H1 (cell line): ENCODE results near the gene ESPNL. TPM values are rescaled to one million over a fixed set of nuclear protein-coding genes. Genes with fewer than 3 reads are reported as not detected.

Experiments
- CTCF ChIA-PET: fragments of 300-600 bp; sonication (Branson Sonifier 250); formaldehyde crosslinking; loops from one replicate; lab custom pipeline; 2021; ENCODE audit not compliant: partially characterized antibody; lab: Charles Lee
- POLR2A ChIA-PET: fragments of 300-600 bp; sonication (Branson Sonifier 250); formaldehyde crosslinking; loops from one replicate; lab custom pipeline; 2021; ENCODE audit warnings: inconsistent platforms; ENCODE audit not compliant: partially characterized antibody; lab: Charles Lee
- DNase-seq, 2 experiments: peaks; one replicate each; pipeline versions ENCODE4 v3.0.0 to v3.0.0-alpha.2; 2010 to 2022; ENCODE audit warnings: low spot score in 2 of 2, low read depth in 1 of 2, mixed read lengths in 1 of 2
- FAIRE-seq: peaks from 2 replicates; lab custom pipeline; 2011; peaks lifted over from hg19 to GRCh38; lab: Jason Lieb, UNC
- H2AFZ ChIP-seq: 2 replicates; pipeline ENCODE4 v1.8.1; 2012; ENCODE audit warnings: low read length, inconsistent platforms
- H2AK5ac ChIP-seq: 2 replicates; pipeline ENCODE4 v1.6.1; 2013; ENCODE audit warnings: low read depth, low read length
- H2BK120ac ChIP-seq: replicated peaks from 2 replicates; pipeline ENCODE3; 2013; ENCODE audit warnings: low read depth, low read length, inconsistent platforms
- H2BK12ac ChIP-seq: 2 replicates; pipeline ENCODE4 v1.6.1; 2013; ENCODE audit warnings: low read depth, low read length
- H2BK15ac ChIP-seq: 2 replicates; pipeline ENCODE4 v1.6.1; 2013; ENCODE audit warnings: low read length
- H2BK20ac ChIP-seq: 2 replicates; pipeline ENCODE4 v1.6.1; 2013; ENCODE audit warnings: low read length
- H2BK5ac ChIP-seq: 2 replicates; pipeline ENCODE4 v1.6.1; 2013; ENCODE audit warnings: low read depth, low read length
- H3K14ac ChIP-seq: 2 replicates; pipeline ENCODE4 v1.6.1; 2013; ENCODE audit warnings: inconsistent platforms; ENCODE audit not compliant: insufficient read length
- H3K18ac ChIP-seq: 2 replicates; pipeline ENCODE4 v1.6.1; 2013; ENCODE audit warnings: low read length; ENCODE audit errors: extremely low read depth
- H3K23ac ChIP-seq: 2 replicates; pipeline ENCODE4 v1.6.1; 2013; ENCODE audit warnings: inconsistent platforms; ENCODE audit not compliant: insufficient read length
- H3K23me2 ChIP-seq: 2 replicates; pipeline ENCODE4 v1.6.1; 2013; ENCODE audit warnings: low read depth, low read length
- H3K27ac ChIP-seq: 2 replicates; pipeline ENCODE4 v1.6.1; 2011; ENCODE audit warnings: low read depth, low read length, inconsistent platforms
- H3K27me3 ChIP-seq, 4 experiments: replicated peaks in 1 of 4; 1 replicate in 1 of 4; 2 replicates in 3 of 4; pipeline versions ENCODE4 v1.6.1 to v1.8.1; 2011 to 2013; ENCODE audit warnings: low read length in 3 of 4, mild to moderate bottlenecking in 3 of 4, inconsistent platforms in 2 of 4, mixed read lengths in 2 of 4, moderate library complexity in 1 of 4; ENCODE audit not compliant: control insufficient read depth in 3 of 4, insufficient read depth in 3 of 4; ENCODE audit errors: extremely low read depth in 1 of 4
- H3K36me3 ChIP-seq, 4 experiments: 2 replicates each; pipeline versions ENCODE4 v1.6.1 to v1.8.1; 2011 to 2013; ENCODE audit warnings: mild to moderate bottlenecking in 4 of 4, low read length in 3 of 4, moderate library complexity in 2 of 4, control low read depth in 1 of 4, inconsistent platforms in 1 of 4; ENCODE audit not compliant: insufficient read depth in 4 of 4, control insufficient read depth in 2 of 4
- H3K4ac ChIP-seq: replicated peaks from 2 replicates; pipeline ENCODE3; 2013; ENCODE audit warnings: low read length, low read depth, mixed read lengths, inconsistent platforms; ENCODE audit not compliant: insufficient read length
- H3K4me1 ChIP-seq, 4 experiments: replicated peaks in 1 of 4; 1 replicate in 1 of 4; 2 replicates in 3 of 4; pipeline versions ENCODE4 v1.6.1 to v1.8.1; 2011 to 2013; ENCODE audit warnings: low read length in 3 of 4, inconsistent platforms in 2 of 4, mixed read lengths in 1 of 4; ENCODE audit not compliant: insufficient read depth in 4 of 4, control insufficient read depth in 3 of 4
- H3K4me2 ChIP-seq, 2 experiments: 2 replicates each; pipeline versions ENCODE4 v1.6.1 to v1.8.1; 2011 to 2013; ENCODE audit warnings: low read depth in 2 of 2, low read length in 2 of 2, control low read depth in 1 of 2, inconsistent platforms in 1 of 2, mild to moderate bottlenecking in 1 of 2; ENCODE audit not compliant: insufficient read depth in 1 of 2
- H3K4me3 ChIP-seq, 4 experiments: fragments of 200-600, 300-600 bp in 1 of 4; sonication (generic), shearing (Covaris generic), sonication (Bioruptor Twin) in 1 of 4; 2 replicates each; pipeline versions ENCODE4 v1.5.1 to v1.8.1; 2011 to 2016; ENCODE audit warnings: low read length in 4 of 4, low read depth in 3 of 4, control low read depth in 2 of 4, inconsistent platforms in 2 of 4, mild to moderate bottlenecking in 2 of 4, mixed read lengths in 1 of 4, moderate library complexity in 1 of 4; ENCODE audit not compliant: insufficient read depth in 2 of 4; ENCODE audit errors: extremely low read depth in 1 of 4
- H3K56ac ChIP-seq: replicated peaks from 2 replicates; pipeline ENCODE3; 2013; ENCODE audit warnings: low read depth, mild to moderate bottlenecking, mixed read lengths, low read length, inconsistent platforms; ENCODE audit not compliant: insufficient read length
- H3K79me1 ChIP-seq: 2 replicates; pipeline ENCODE4 v1.6.1; 2013; ENCODE audit warnings: low read depth, low read length, control low read depth
- H3K79me2 ChIP-seq, 2 experiments: 2 replicates each; pipeline versions ENCODE4 v1.6.1 to v1.8.1; 2012 to 2013; ENCODE audit warnings: low read length in 2 of 2, mild to moderate bottlenecking in 2 of 2, inconsistent platforms in 1 of 2; ENCODE audit not compliant: insufficient read depth in 2 of 2, control insufficient read depth in 1 of 2
- H3K9ac ChIP-seq, 4 experiments: replicated peaks in 1 of 4; 1 replicate in 1 of 4; 2 replicates in 3 of 4; pipeline versions ENCODE4 v1.6.1 to v1.8.1; 2011 to 2013; ENCODE audit warnings: low read depth in 3 of 4, low read length in 3 of 4, control low read depth in 2 of 4, mild to moderate bottlenecking in 2 of 4, moderate library complexity in 2 of 4, inconsistent platforms in 1 of 4; ENCODE audit errors: extremely low read depth in 1 of 4
- H3K9me3 ChIP-seq, 2 experiments: 2 replicates each; pipeline versions ENCODE4 v1.6.1 to v1.8.1; 2012 to 2013; ENCODE audit warnings: mild to moderate bottlenecking in 2 of 2, moderate library complexity in 2 of 2, control low read depth in 1 of 2, inconsistent platforms in 1 of 2, low read depth in 1 of 2, low read length in 1 of 2, mixed read lengths in 1 of 2; ENCODE audit not compliant: insufficient read depth in 2 of 2
- H4K20me1 ChIP-seq, 2 experiments: replicated peaks in 1 of 2; 2 replicates each; pipeline versions ENCODE3 to v1.8.1; 2011 to 2013; ENCODE audit warnings: inconsistent platforms in 2 of 2, low read length in 2 of 2, mild to moderate bottlenecking in 1 of 2; ENCODE audit not compliant: insufficient read depth in 2 of 2, control insufficient read depth in 1 of 2
- H4K5ac ChIP-seq: 2 replicates; pipeline ENCODE4 v1.6.1; 2013; ENCODE audit warnings: low read length, low read depth, mixed read lengths, inconsistent platforms; ENCODE audit not compliant: insufficient read length
- H4K8ac ChIP-seq: 2 replicates; pipeline ENCODE4 v1.8.0; 2013; ENCODE audit warnings: mild to moderate bottlenecking, moderate library complexity, low read length, inconsistent platforms; ENCODE audit not compliant: insufficient read depth; ENCODE audit errors: extremely low read depth
- H4K91ac ChIP-seq: replicated peaks from 2 replicates; pipeline ENCODE3; 2013; ENCODE audit warnings: low read length, mixed read lengths, inconsistent platforms; ENCODE audit not compliant: insufficient read length
- CHD2 ChIP-seq: IDR thresholded peaks from 2 replicates; pipeline ENCODE4 v1.6.1; 2012; ENCODE audit warnings: low read length, improper control_type of control experiment
- CTBP2 ChIP-seq: IDR thresholded peaks from 2 replicates; pipeline ENCODE4 v1.7.0; 2011; ENCODE audit warnings: borderline replicate concordance, mild to moderate bottlenecking, moderate library complexity, mixed read lengths, low read length; ENCODE audit not compliant: insufficient read depth, insufficient read length
- EZH2 ChIP-seq: fragments of 200-600 bp; sonication (generic); IDR thresholded peaks from 2 replicates; pipeline ENCODE4 v1.7.1; 2012; ENCODE audit warnings: low read depth, mild to moderate bottlenecking, moderate library complexity, low read length, inconsistent platforms; ENCODE audit not compliant: severe bottlenecking
- HDAC2 ChIP-seq, 2 experiments: fragments of 300-600 bp in 1 of 2; sonication (generic) in 1 of 2; IDR thresholded peaks; 2 replicates each; pipeline ENCODE4 v1.6.1; 2011 to 2012; ENCODE audit warnings: low read depth in 2 of 2, low read length in 2 of 2, mild to moderate bottlenecking in 2 of 2, moderate library complexity in 2 of 2, borderline replicate concordance in 1 of 2, inconsistent platforms in 1 of 2
- JUN ChIP-seq: IDR thresholded peaks from 2 replicates; pipeline ENCODE4 v1.6.1; 2011; ENCODE audit warnings: low read depth, mild to moderate bottlenecking, improper control_type of control experiment, low read length
- JUND ChIP-seq: IDR thresholded peaks from 2 replicates; pipeline ENCODE4 v1.6.1; 2011; ENCODE audit warnings: mild to moderate bottlenecking, improper control_type of control experiment, low read length
- KDM4A ChIP-seq: IDR thresholded peaks from one replicate; pipeline ENCODE4 v1.7.1; 2012; ENCODE audit warnings: low read depth, mild to moderate bottlenecking, moderate library complexity, low read length, inconsistent platforms; ENCODE audit not compliant: severe bottlenecking
- KDM5A ChIP-seq: fragments of 200-600 bp; IDR thresholded peaks from 2 replicates; pipeline ENCODE4 v1.7.1; 2012; ENCODE audit warnings: mild to moderate bottlenecking, low read length, inconsistent platforms, mixed read lengths
- SIN3A ChIP-seq, 2 experiments: IDR thresholded peaks in 1 of 2; conservative IDR thresholded peaks in 1 of 2; 2 replicates each; pipeline ENCODE4 v1.6.1; 2011 to 2012; ENCODE audit warnings: low read length in 2 of 2, improper control_type of control experiment in 1 of 2, low read depth in 1 of 2, mild to moderate bottlenecking in 1 of 2
- SP1 ChIP-seq: IDR thresholded peaks from 2 replicates; pipeline ENCODE4 v1.6.1; 2011; ENCODE audit warnings: low read depth, low read length
- TBP ChIP-seq: IDR thresholded peaks from 2 replicates; pipeline ENCODE4 v1.6.1; 2011; ENCODE audit warnings: low read depth, low read length, improper control_type of control experiment
- WGBS, 2 experiments: shearing (Covaris generic) in 1 of 2; methylation state at CpG; one replicate each; pipeline versions ENCODE4 v1.1.6 to v1.1.7; 2013 to 2015; ENCODE audit warnings: low lambda C conversion rate in 2 of 2, mixed read lengths in 2 of 2, inconsistent platforms in 1 of 2, low coverage in 1 of 2, missing lambda C conversion rate in 1 of 2; ENCODE audit not compliant: insufficient replicate concordance in 2 of 2, insufficient coverage in 1 of 2, insufficient read length in 1 of 2; ENCODE audit errors: extremely low coverage in 1 of 2, missing lambda C conversion rate in 1 of 2; 5-methylcytosine and 5-hydroxymethylcytosine counted together
- polyA plus RNA-seq, 7 experiments: library from polyadenylated mRNA; depleted of rRNA in 3 of 7; stranded (reverse) in 5 of 7; unstranded in 2 of 7; fragments of >200 nt in 5 of 7; fragments of 200-250 nt in 2 of 7; gene quantifications; 1 replicate in 5 of 7; 2 replicates in 1 of 7; 4 replicates in 1 of 7; pipeline versions ENCODE4 v1.2.1 to v1.2.3, GENCODE V29; 2011 to 2013; ENCODE audit warnings: missing spikeins in 2 of 7, mixed read lengths in 2 of 7
- total RNA-seq: library from RNA; stranded (reverse); fragmentation: NEBNext Ultra II Directional; extraction: Animal tissue kit (Norgen Biotek cat#: 25700); gene quantifications from 2 replicates; pipeline ENCODE4 v1.2.1, GENCODE V29; 2021
- TF ChIP-seq, protein P1 (sequence below): IDR thresholded peaks from 2 replicates; pipeline ENCODE4 v1.6.1; 2011; ENCODE audit warnings: low read length, improper control_type of control experiment

The ESPNL gene
- total and polyA plus RNA-seq, 2 of the 8 experiments (the other 6 are each of a cell fraction or from before 2014, with no cell fraction given): 0.68 to 1.3 TPM

DNA sequence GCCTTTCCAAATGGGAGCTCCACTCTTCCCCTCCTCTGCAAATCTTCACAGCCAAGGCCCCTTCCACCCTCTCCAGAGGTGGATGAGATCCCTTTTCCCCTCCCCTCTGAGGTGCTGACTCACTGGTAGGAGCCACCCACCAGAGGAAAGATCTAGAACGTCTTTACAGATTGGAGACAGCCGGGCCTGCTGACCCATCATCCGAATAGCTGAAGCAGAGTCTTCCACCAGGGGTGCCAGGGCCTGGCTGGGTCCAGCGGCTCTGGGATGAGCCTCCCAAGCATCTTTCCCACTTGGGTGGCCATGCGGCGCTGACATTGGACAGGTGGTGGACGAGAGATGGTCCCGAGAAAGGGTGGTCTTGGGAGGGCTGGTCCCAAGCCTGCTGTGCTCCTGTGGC lies 67.6 kb downstream of the ESPNL start:
- Histone ChIP-seq H3K27ac (no peak overlapping the region), H4K91ac (no peak overlapping the region), H3K9me3 (no peaks in the 10 kb centered on the region), H4K8ac (peak overlapping the region; percentile 73; the same call in 1 of the 2 replicates), H3K56ac (no peak overlapping the region), H4K20me1 (peaks cover 6 to 11% of the 10 kb centered on the region in 2 experiments), H3K4me3 (no peak overlapping the region), H2BK12ac (no peak overlapping the region), H2AK5ac (no peak overlapping the region), H3K27me3 (peaks cover 11 to 23% (median 20%) of the 10 kb centered on the region in 4 experiments), H3K4ac (no peak overlapping the region), H3K23ac (no peak overlapping the region), H3K23me2 (peaks cover 4% of the 10 kb centered on the region; the same call in 1 of the 2 replicates), H3K36me3 (peaks cover 2 to 17% (median 5%) of the 10 kb centered on the region in 4 experiments; a peak in 4 of 8 replicates), H2BK20ac (no peak overlapping the region), H3K4me1 (no peaks in the 10 kb centered on the region; a peak in 1 of 7 replicates), H3K14ac (no peak overlapping the region), H2AFZ (no peak overlapping the region), H4K5ac (no peak overlapping the region), H2BK5ac (no peak overlapping the region), H2BK15ac (no peak overlapping the region), H3K18ac (no peak overlapping the region), H3K9ac (no peak overlapping the region), H3K79me2 (no peaks in the 10 kb centered on the region), H3K4me2 (no peak overlapping the region), H3K79me1 (no peaks in the 10 kb centered on the region; the same call in 1 of the 2 replicates), H2BK120ac (no peak overlapping the region)
- 91% methylated on average over 8 of the region's 8 CpGs; no CpG with 5 or more reads in 1 of the 2 experiments for WGBS, 2 experiments
- ChIA-PET CTCF (interaction anchor here (1.1 kb wide), 1 partner anchor 27 kb away, joined by 4 read pairs; no protein-coding TSS in a partner anchor), POLR2A (interaction anchor here (0.9 to 1.3 kb wide), 4 partner anchors 9 to 36 kb away, joined by 3 read pairs; partner anchors contain the start of gene ILKAP)
- no peak for FAIRE-seq
- no peak for DNase-seq
- no peak for TF ChIP-seq TBP
- TF ChIP-seq JUN: no peak
- TF ChIP-seq HDAC2 (IDR thresholded peaks at IDR 0.05; ENCODE audit: borderline replicate concordance in 1 of 2, low read depth in 2 of 2, low read length in 2 of 2): no peak
- TF ChIP-seq JUND: no peak
- no peak for TF ChIP-seq SP1
- no peak for TF ChIP-seq SIN3A (conservative IDR thresholded peaks at IDR 0.05 in 1 of 2, IDR thresholded peaks at IDR 0.05 in 1 of 2; ENCODE audit: low read depth in 1 of 2, low read length in 2 of 2)
- TF ChIP-seq KDM4A: no peak
- TF ChIP-seq, protein P1, sequence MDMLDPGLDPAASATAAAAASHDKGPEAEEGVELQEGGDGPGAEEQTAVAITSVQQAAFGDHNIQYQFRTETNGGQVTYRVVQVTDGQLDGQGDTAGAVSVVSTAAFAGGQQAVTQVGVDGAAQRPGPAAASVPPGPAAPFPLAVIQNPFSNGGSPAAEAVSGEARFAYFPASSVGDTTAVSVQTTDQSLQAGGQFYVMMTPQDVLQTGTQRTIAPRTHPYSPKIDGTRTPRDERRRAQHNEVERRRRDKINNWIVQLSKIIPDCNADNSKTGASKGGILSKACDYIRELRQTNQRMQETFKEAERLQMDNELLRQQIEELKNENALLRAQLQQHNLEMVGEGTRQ: no peak
- no peak for TF ChIP-seq KDM5A
- no peak for TF ChIP-seq CTBP2
- no peak for TF ChIP-seq CHD2
- TF ChIP-seq EZH2: no peak
